Measurements from ENCODE around the gene TBX18. TPM values are rescaled to one million over a fixed set of nuclear protein-coding genes. Genes with fewer than 3 reads are reported as not detected.

The TBX18 gene
- total and polyA plus RNA-seq, 12 donors, result 1.0 to 10.4 (median 2.9) TPM

GRCh38 chr6:84674395-84674794, 90.0 kb downstream of the TBX18 start:
- Histone ChIP-seq H3K27ac (no peak overlapping the region), H3K9me3 (replicated peaks in 1 of 3) (no peaks in the 10 kb centered on the region), H3K27me3 (no peaks in the 10 kb centered on the region), H3K36me3 (replicated peaks in 1 of 2) (no peaks in the 10 kb centered on the region), H3K4me3 (no peak overlapping the region), H3K4me1 (replicated peaks in 1 of 2) (no peaks in the 10 kb centered on the region)
- no peak for DNase-seq
- intact Hi-C loops (cut with DNase I), result no loop called here
- no peak for TF ChIP-seq POLR2A (IDR thresholded peaks at IDR 0.05)
- no peak for TF ChIP-seq CTCF (IDR thresholded peaks at IDR 0.05)

- H3K27me3 ChIP-seq, result no peaks in the 10 kb centered on the region
These were observed 93.2 kb downstream of the TBX18 start for GRCh38 chr6:84671183-84671582.

GRCh38 chr6:84669945-84670344, 94.5 kb downstream of the TBX18 start:
- Histone ChIP-seq H3K27ac (no peak overlapping the region), H3K4me1 (replicated peaks in 1 of 2) (no peaks in the 10 kb centered on the region), H3K9me3 (replicated peaks in 1 of 3) (no peaks in the 10 kb centered on the region), H3K4me3 (no peak overlapping the region), H3K36me3 (replicated peaks in 1 of 2) (no peaks in the 10 kb centered on the region), H3K27me3 (no peaks in the 10 kb centered on the region)
- TF ChIP-seq POLR2A (IDR thresholded peaks at IDR 0.05) (no peak), CTCF (IDR thresholded peaks at IDR 0.05) (no peak)
- WGBS, 4 donors, result 61 to 73% (median 67%) methylated on average over 3 of the region's 3 CpGs
- DNase-seq, result no peak
- intact Hi-C loops (cut with DNase I), result no loop called here

More at GRCh38 chr6:84671183-84671582, 93.2 kb downstream of the TBX18 start:
- no peak for TF ChIP-seq POLR2A (IDR thresholded peaks at IDR 0.05)
- no peak for TF ChIP-seq CTCF (IDR thresholded peaks at IDR 0.05)
- Histone ChIP-seq H3K9me3 (replicated peaks in 1 of 3) (no peaks in the 10 kb centered on the region), H3K36me3 (replicated peaks in 1 of 2) (no peaks in the 10 kb centered on the region), H3K27ac (no peak overlapping the region), H3K4me1 (replicated peaks in 1 of 2) (no peaks in the 10 kb centered on the region), H3K4me3 (no peak overlapping the region)
- DNase-seq, result no peak
- 71 to 91% (median 84%) methylated on average over 2 of the region's 2 CpGs for WGBS, 4 donors
- intact Hi-C loops (cut with DNase I), result no loop called here

- Histone ChIP-seq H3K27ac (no peak overlapping the region), H3K27me3 (no peaks in the 10 kb centered on the region), H3K36me3 (replicated peaks in 1 of 2) (no peaks in the 10 kb centered on the region), H3K4me1 (replicated peaks in 1 of 2) (no peaks in the 10 kb centered on the region), H3K4me3 (no peak overlapping the region), H3K9me3 (replicated peaks in 1 of 3) (no peaks in the 10 kb centered on the region)
- WGBS, 4 donors, result 67 to 74% (median 70%) methylated on average over 5 of the region's 5 CpGs
- DNase-seq, result no peak
- TF ChIP-seq CTCF (IDR thresholded peaks at IDR 0.05), result no peak
- no peak for TF ChIP-seq POLR2A (IDR thresholded peaks at IDR 0.05)
- intact Hi-C loops (cut with DNase I), result no loop called here
These were observed 96.9 kb downstream of the TBX18 start for GRCh38 chr6:84667252-84668213.

Measured in adrenal gland (tissue), 12 donors.